Activated CD4-positive, alpha-beta T cell treated with anti-CD3 and anti-CD28 coated beads for 36 hours (primary cell): Measurements from ENCODE around the gene ARL6IP5. TPM values are rescaled to one million over a fixed set of nuclear protein-coding genes. Genes with fewer than 3 reads are reported as not detected.
A peak's percentile ranks its signal among the peaks of the same experiment; 100 is the strongest.

Experiments used
- ATAC-seq: fragments of 200-7000 bp; cut with Tn5 transposase; one replicate; pipeline ENCODE4 v1.10.0; 2021; ENCODE audit warnings: mild to moderate bottlenecking, moderate library complexity
- CTCF ChIA-PET: fragments of 350-600 bp; sonication (Branson Sonifier 250); formaldehyde crosslinking; loops from one replicate; lab custom pipeline; 2021; ENCODE audit warnings: antibody characterized with exemption; lab: Charles Lee
- POLR2A ChIA-PET: fragments of 350-600 bp; sonication (Branson Sonifier 250); formaldehyde crosslinking; loops from one replicate; lab custom pipeline; 2021; ENCODE audit warnings: antibody characterized with exemption, inconsistent platforms; lab: Charles Lee
- DNase-seq: peaks from one replicate; pipeline ENCODE4 v3.0.0-alpha.2; 2020
- H3K27ac Mint-ChIP-seq: one replicate; pipeline ENCODE4 v1.8.0; 2021; ENCODE audit warnings: mixed read lengths
- H3K27me3 Mint-ChIP-seq: one replicate; pipeline ENCODE4 v1.8.0; 2021; ENCODE audit warnings: mixed read lengths
- H3K36me3 Mint-ChIP-seq: one replicate; pipeline ENCODE4 v1.8.0; 2021; ENCODE audit warnings: low read depth, mixed read lengths
- H3K4me1 Mint-ChIP-seq: one replicate; pipeline ENCODE4 v1.8.0; 2021; ENCODE audit warnings: mixed read lengths
- H3K4me3 Mint-ChIP-seq: one replicate; pipeline ENCODE4 v1.8.0; 2021; ENCODE audit warnings: mild to moderate bottlenecking, moderate library complexity, mixed read lengths
- H3K9me3 Mint-ChIP-seq: one replicate; pipeline ENCODE4 v1.8.0; 2021; ENCODE audit warnings: low read depth, mixed read lengths
- intact Hi-C, 2 experiments: fragments of 100-400 bp; cut with DNase I in 1 of 2; cut with micrococcal nuclease in 1 of 2; formaldehyde crosslinking; loops; one replicate each; pipeline versions ENCODE4 v1.14.2 to v1.15.1; 2022 to 2024; cut with DNase I, micrococcal nuclease
- total RNA-seq, 2 experiments: library from RNA; stranded (reverse); gene quantifications; one replicate each; pipeline ENCODE4 v1.2.3, GENCODE V29; 2021

The ARL6IP5 gene
- total RNA-seq, 2 experiments from 2014 or later, result 60.4 to 76.0 TPM

GRCh38 chr3:69116162-69116561 is 31.4 kb downstream of the ARL6IP5 start:
- Mint-ChIP-seq H3K36me3 (no peaks in the 10 kb centered on the region), H3K9me3 (no peaks in the 10 kb centered on the region), H3K4me1 (peaks cover 16% of the 10 kb centered on the region), H3K4me3 (no peak overlapping the region), H3K27me3 (no peaks in the 10 kb centered on the region), H3K27ac (no peak overlapping the region)
- no peak for DNase-seq
- POLR2A ChIA-PET, result no interaction called here
- intact Hi-C loops, result no loop called here
- CTCF ChIA-PET, result interaction anchor here (1.0 kb wide), 1 partner anchor 10 kb away, joined by 3 read pairs; no protein-coding TSS in a partner anchor
- ATAC-seq, result no peak

- POLR2A ChIA-PET, result no interaction called here
- no peaks in the 10 kb centered on the region for H3K9me3 Mint-ChIP-seq
Measured at GRCh38 chr3:69116897-69117296, 32.2 kb downstream of the ARL6IP5 start.

GRCh38 chr3:69118555-69118954 is 33.8 kb downstream of the ARL6IP5 start:
- intact Hi-C loops, result no loop called here
- Mint-ChIP-seq H3K27ac (no peak overlapping the region), H3K4me3 (no peak overlapping the region), H3K36me3 (no peaks in the 10 kb centered on the region), H3K27me3 (no peaks in the 10 kb centered on the region), H3K9me3 (no peaks in the 10 kb centered on the region), H3K4me1 (peaks cover 12% of the 10 kb centered on the region)
- no peak for ATAC-seq
- ChIA-PET POLR2A (no interaction called here), CTCF (interaction anchor here (1.1 to 4.6 kb wide), 7 partner anchors 9 to 304 kb away, joined by 3 to 55 read pairs (median 6); no protein-coding TSS in a partner anchor)
- DNase-seq, result no peak

More at GRCh38 chr3:69116897-69117296, 32.2 kb downstream of the ARL6IP5 start:
- H3K27me3 Mint-ChIP-seq, result no peaks in the 10 kb centered on the region
- DNase-seq (no peak), ATAC-seq (no peak)
- H3K36me3 Mint-ChIP-seq, result no peaks in the 10 kb centered on the region
- CTCF ChIA-PET, result interaction anchor here (2.0 kb wide), 1 partner anchor 189 kb away, joined by 10 read pairs; no protein-coding TSS in a partner anchor
- no peak overlapping the region for H3K27ac Mint-ChIP-seq
- intact Hi-C loops, result no loop called here
- peaks cover 16% of the 10 kb centered on the region for H3K4me1 Mint-ChIP-seq
- no peak overlapping the region for H3K4me3 Mint-ChIP-seq

- ATAC-seq, result no peak
- H3K27me3 Mint-ChIP-seq, result no peaks in the 10 kb centered on the region
- H3K27ac Mint-ChIP-seq, result no peak overlapping the region
- no peak for DNase-seq
- no peak overlapping the region for H3K4me3 Mint-ChIP-seq
- no peaks in the 10 kb centered on the region for H3K36me3 Mint-ChIP-seq
- H3K9me3 Mint-ChIP-seq, result no peaks in the 10 kb centered on the region
- intact Hi-C loops, result no loop called here
- POLR2A ChIA-PET, result interaction anchor here (0.6 kb wide), 1 partner anchor 304 kb away, joined by 3 read pairs; no protein-coding TSS in a partner anchor
- CTCF ChIA-PET, result interaction anchor here (0.6 to 4.6 kb wide), 17 partner anchors 9 to 304 kb away, joined by 3 to 55 read pairs (median 8); partner anchors contain the start of gene ARL6IP5
- peaks cover 6% of the 10 kb centered on the region for H3K4me1 Mint-ChIP-seq
Measured at GRCh38 chr3:69119138-69119537, 34.4 kb downstream of the ARL6IP5 start.

- ATAC-seq (no peak), DNase-seq (no peak)
- Mint-ChIP-seq H3K9me3 (no peaks in the 10 kb centered on the region), H3K4me3 (no peak overlapping the region), H3K27ac (no peak overlapping the region), H3K36me3 (no peaks in the 10 kb centered on the region), H3K4me1 (peaks cover 5% of the 10 kb centered on the region), H3K27me3 (no peaks in the 10 kb centered on the region)
- POLR2A ChIA-PET, result interaction anchor here (0.6 kb wide), 1 partner anchor 304 kb away, joined by 3 read pairs; no protein-coding TSS in a partner anchor
- CTCF ChIA-PET, result interaction anchor here (0.6 to 4.6 kb wide), 22 partner anchors 10 to 305 kb away, joined by 3 to 55 read pairs (median 6); partner anchors contain the start of genes ARL6IP5 and TMF1
- intact Hi-C loops, result loop anchor here (2.0 to 10.0 kb wide), 3 partner anchors 551 to 828 kb away; no protein-coding TSS in a partner anchor
Measured at GRCh38 chr3:69119681-69120080, 34.9 kb downstream of the ARL6IP5 start.

GRCh38 chr3:69120879-69121464 is 36.2 kb downstream of the ARL6IP5 start:
- Mint-ChIP-seq H3K9me3 (no peaks in the 10 kb centered on the region), H3K27ac (no peak overlapping the region), H3K27me3 (no peaks in the 10 kb centered on the region), H3K36me3 (no peaks in the 10 kb centered on the region), H3K4me1 (peaks cover 3% of the 10 kb centered on the region), H3K4me3 (no peak overlapping the region)
- peak; percentile 89 for DNase-seq
- intact Hi-C loops, result loop anchor here (1.0 to 10.0 kb wide), 7 partner anchors 40 to 826 kb away; no protein-coding TSS in a partner anchor
- ChIA-PET CTCF (interaction anchor here (0.6 to 4.6 kb wide), 51 partner anchors 9 to 544 kb away, joined by 3 to 55 read pairs (median 4); partner anchors contain the start of genes ARL6IP5 and TMF1), POLR2A (interaction anchor here (0.6 kb wide), 1 partner anchor 167 kb away, joined by 7 read pairs; no protein-coding TSS in a partner anchor)
- peak; percentile 78 for ATAC-seq

- intact Hi-C loops, result loop anchor here (1.0 to 10.0 kb wide), 7 partner anchors 40 to 826 kb away; no protein-coding TSS in a partner anchor
- ATAC-seq, result no peak
- DNase-seq, result no peak
- ChIA-PET POLR2A (interaction anchor here (0.6 kb wide), 1 partner anchor 167 kb away, joined by 7 read pairs; no protein-coding TSS in a partner anchor), CTCF (interaction anchor here (0.6 to 4.6 kb wide), 49 partner anchors 9 to 544 kb away, joined by 3 to 55 read pairs (median 4); partner anchors contain the start of genes ARL6IP5 and TMF1)
- H3K4me1 Mint-ChIP-seq, result peaks cover 3% of the 10 kb centered on the region
- no peaks in the 10 kb centered on the region for H3K9me3 Mint-ChIP-seq
- no peaks in the 10 kb centered on the region for H3K27me3 Mint-ChIP-seq
- no peaks in the 10 kb centered on the region for H3K36me3 Mint-ChIP-seq
- H3K4me3 Mint-ChIP-seq, result no peak overlapping the region
- H3K27ac Mint-ChIP-seq, result no peak overlapping the region
Measured at GRCh38 chr3:69121513-69121912, 36.8 kb downstream of the ARL6IP5 start.

- no peak for ATAC-seq
- H3K9me3 Mint-ChIP-seq, result no peaks in the 10 kb centered on the region
- ChIA-PET POLR2A (interaction anchor here (0.6 kb wide), 1 partner anchor 166 kb away, joined by 7 read pairs; no protein-coding TSS in a partner anchor), CTCF (interaction anchor here (0.6 to 4.6 kb wide), 32 partner anchors 10 to 306 kb away, joined by 3 to 55 read pairs (median 4); partner anchors contain the start of gene TMF1)
- DNase-seq, result no peak
- H3K4me1 Mint-ChIP-seq, result peaks cover 3% of the 10 kb centered on the region
- H3K27ac Mint-ChIP-seq, result no peak overlapping the region
- no peaks in the 10 kb centered on the region for H3K27me3 Mint-ChIP-seq
- no peaks in the 10 kb centered on the region for H3K36me3 Mint-ChIP-seq
- H3K4me3 Mint-ChIP-seq, result no peak overlapping the region
- intact Hi-C loops, result loop anchor here (1.0 to 10.0 kb wide), 7 partner anchors 39 to 825 kb away; no protein-coding TSS in a partner anchor
Measured at GRCh38 chr3:69121950-69122349, 37.2 kb downstream of the ARL6IP5 start.

- CTCF ChIA-PET, result interaction anchor here (1.1 to 4.6 kb wide), 4 partner anchors 9 to 305 kb away, joined by 3 to 55 read pairs (median 3); no protein-coding TSS in a partner anchor
- Mint-ChIP-seq H3K4me3 (no peak within 1 kb of the TSS), H3K27ac (no peak within 1 kb of the TSS), H3K36me3 (no peaks in the 10 kb centered on the region), H3K9me3 (no peaks in the 10 kb centered on the region), H3K4me1 (peaks cover 3% of the 10 kb centered on the region), H3K27me3 (no peaks in the 10 kb centered on the region)
- ATAC-seq (no peak), DNase-seq (no peak)
- POLR2A ChIA-PET, result no interaction called here
- intact Hi-C loops, result loop anchor here (5.0 to 10.0 kb wide), 2 partner anchors 552 to 825 kb away; no protein-coding TSS in a partner anchor
Measured at GRCh38 chr3:69122403-69122802, 37.7 kb downstream of the ARL6IP5 start, which contains the start of gene LMOD3. Gene LMOD3 (minus strand): TSS chr3:69122595. CDS start chr3:69122386, 209 bp downstream.

GRCh38 chr3:69126216-69126615 is 41.5 kb downstream of the ARL6IP5 start:
- Mint-ChIP-seq H3K9me3 (no peaks in the 10 kb centered on the region), H3K27me3 (no peaks in the 10 kb centered on the region), H3K4me3 (no peak overlapping the region), H3K36me3 (no peaks in the 10 kb centered on the region), H3K4me1 (no peaks in the 10 kb centered on the region), H3K27ac (no peak overlapping the region)
- intact Hi-C loops, result loop anchor here in 1 of 2 experiments (10.0 kb wide), 1 partner anchor 549 kb away; no protein-coding TSS in a partner anchor
- DNase-seq (no peak), ATAC-seq (no peak)
- ChIA-PET CTCF (interaction anchor here (0.8 to 1.5 kb wide), 5 partner anchors 10 to 180 kb away, joined by 3 to 7 read pairs (median 4); no protein-coding TSS in a partner anchor), POLR2A (no interaction called here)

- Mint-ChIP-seq H3K36me3 (no peaks in the 10 kb centered on the region), H3K9me3 (no peaks in the 10 kb centered on the region), H3K27me3 (no peaks in the 10 kb centered on the region), H3K4me3 (no peak overlapping the region), H3K4me1 (no peaks in the 10 kb centered on the region), H3K27ac (no peak overlapping the region)
- ChIA-PET POLR2A (no interaction called here), CTCF (interaction anchor here (1.5 kb wide), 2 partner anchors 35 to 179 kb away, joined by 4 to 7 read pairs; no protein-coding TSS in a partner anchor)
- DNase-seq (no peak), ATAC-seq (no peak)
- intact Hi-C loops, result loop anchor here in 1 of 2 experiments (10.0 kb wide), 1 partner anchor 548 kb away; no protein-coding TSS in a partner anchor
Measured at GRCh38 chr3:69126999-69127398, 42.3 kb downstream of the ARL6IP5 start.
